HG03095 (cell line): ENCODE results near the gene LZTS3.
"Not testable (repeated sequence)": the region's sequence is repeated elsewhere in the genome, so short reads cannot be mapped to it uniquely, and the experiment has no call there.

ENCODE experiments used
- ATAC-seq: cut with Tn5 transposase; IDR thresholded peaks from one replicate; pipeline ENCODE4 v1.9.1; 2021; ENCODE audit warnings: moderate library complexity; ENCODE audit not compliant: unreplicated experiment

LZTS3 gene

DNA sequence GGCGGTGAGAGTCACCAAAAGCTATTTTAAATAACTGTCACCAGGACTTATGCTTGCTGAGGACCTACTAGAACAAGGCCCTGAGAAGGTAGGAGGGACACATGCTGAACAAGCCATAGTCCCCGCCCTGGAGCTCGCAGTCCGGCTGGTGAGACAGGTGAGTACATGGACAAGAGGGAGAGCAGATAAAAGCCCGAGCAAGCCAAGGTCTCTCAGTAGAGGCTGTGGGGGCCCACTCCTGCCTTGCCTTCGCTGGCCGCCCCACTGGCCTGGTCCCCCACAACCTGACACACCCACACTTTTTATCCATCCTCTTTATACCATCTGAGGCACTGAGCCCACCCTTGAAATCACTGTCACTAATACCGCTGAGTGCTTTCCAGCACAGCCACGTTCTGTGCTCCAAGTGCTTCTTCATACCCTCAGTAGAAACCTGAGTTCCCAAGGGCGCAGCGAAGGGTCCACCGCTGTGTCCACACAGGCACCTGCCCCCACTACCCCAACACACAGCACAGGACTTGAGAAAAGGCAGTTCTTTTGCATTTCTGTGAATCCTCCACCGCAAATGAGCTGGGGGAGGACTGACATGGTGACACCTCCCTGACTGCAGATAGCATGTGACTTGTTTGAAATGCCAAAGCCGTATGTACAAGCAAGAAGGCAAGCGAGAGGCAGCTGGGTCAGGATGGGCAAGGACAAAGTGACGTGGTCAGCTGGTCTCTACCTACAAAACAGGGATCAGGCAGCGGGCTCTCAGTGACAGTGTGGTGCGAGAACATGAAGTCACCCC lies 19.1 kb upstream of the LZTS3 start:
- ATAC-seq = no peak

DNA sequence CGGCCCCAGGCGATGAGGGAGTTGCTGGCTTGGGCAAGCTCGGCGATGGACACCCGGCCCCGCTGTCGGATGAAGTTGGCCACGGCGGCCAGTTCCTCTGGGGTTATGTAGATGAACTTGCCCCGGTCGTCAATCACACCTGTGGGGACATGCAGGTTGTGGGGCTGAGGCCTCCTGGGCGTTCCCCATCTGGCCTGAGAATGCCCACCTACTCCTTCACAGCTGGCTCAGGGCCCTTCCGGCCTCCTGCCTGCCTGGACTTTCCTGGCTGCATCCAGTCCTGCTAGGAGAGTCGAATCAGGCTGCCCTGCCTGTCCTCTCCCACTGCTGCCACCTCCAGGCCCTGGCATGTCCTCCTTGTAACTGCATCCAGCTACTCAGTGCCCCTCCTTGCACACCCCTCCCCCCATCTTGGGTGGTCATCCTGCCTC lies 17.3 kb upstream of the LZTS3 start:
- no peak for ATAC-seq

DNA sequence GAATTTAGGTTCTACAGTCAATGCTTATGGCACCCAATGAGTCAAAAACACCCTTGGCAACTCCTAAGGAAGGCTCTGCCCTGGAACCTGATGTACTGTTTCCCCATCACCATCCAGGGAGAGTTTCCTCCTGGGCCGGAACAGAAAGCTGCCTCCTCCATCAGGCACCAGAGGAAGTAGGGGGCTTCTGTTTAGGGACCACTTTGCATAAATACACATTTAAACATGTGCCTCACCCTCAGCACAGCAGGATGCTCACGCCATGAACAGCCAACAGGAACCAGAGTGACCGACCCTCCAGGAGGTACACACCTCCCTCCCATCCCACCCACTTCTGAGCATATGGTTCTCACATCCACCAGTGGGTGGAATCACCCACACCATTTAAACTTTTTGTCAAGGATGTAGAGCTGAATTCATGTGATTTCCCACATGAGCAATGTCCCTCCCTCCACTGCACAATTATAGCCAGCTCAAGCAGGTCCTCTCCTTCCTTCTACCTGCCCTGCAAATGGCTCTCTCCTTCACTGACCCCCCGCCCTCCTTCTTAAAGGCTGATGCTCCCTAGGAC lies 16.3 kb upstream of the LZTS3 start:
- ATAC-seq = no peak

DNA sequence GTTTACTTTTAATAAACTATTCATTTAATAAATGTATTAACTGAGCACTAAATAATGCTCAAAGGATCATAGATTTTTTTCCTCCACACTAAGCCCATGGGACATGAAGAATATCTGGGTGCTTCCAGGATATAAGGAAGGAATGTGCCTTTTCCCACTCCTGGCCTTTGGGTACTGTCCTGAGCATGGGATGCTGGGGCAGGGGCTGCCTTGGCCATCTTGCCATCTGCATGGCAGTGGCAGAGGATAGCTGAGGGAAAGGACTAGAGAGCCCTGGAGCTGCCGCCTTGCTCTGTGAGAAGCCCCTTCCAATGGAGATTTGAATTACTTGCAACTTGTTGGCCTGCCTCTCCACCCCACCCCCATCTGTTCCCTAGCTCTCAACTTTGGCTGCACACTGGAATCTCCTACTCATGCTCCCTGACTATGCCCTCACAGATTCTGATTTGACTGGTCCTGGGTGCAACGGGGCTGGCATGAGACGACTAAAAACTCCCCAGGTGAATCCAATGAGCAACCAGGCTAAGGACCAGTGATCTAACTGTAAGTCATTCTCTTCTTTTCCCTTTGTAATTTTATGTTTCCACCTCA lies 15.6 kb upstream of the LZTS3 start:
- no peak for ATAC-seq

DNA sequence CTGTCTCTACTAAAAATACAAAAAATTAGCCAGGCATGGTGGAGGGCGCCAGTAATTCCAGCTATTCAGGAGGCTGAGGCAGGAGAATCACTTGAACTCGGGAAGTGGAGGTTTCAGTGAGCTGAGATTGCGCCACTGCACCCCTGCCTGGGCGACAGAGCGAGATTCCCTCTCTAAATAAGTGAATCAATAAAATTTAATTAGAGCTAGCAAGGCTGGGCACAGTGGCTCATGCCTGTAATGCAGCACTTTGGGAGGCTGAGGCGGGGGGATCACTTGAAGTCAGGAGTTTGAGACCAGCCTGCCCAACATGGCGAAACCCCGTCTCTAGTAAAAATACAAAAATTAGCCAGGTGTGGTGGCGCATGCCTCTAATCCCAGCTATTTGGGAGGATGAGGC lies 14.5 kb upstream of the LZTS3 start:
- not testable (repeated sequence) for ATAC-seq

DNA sequence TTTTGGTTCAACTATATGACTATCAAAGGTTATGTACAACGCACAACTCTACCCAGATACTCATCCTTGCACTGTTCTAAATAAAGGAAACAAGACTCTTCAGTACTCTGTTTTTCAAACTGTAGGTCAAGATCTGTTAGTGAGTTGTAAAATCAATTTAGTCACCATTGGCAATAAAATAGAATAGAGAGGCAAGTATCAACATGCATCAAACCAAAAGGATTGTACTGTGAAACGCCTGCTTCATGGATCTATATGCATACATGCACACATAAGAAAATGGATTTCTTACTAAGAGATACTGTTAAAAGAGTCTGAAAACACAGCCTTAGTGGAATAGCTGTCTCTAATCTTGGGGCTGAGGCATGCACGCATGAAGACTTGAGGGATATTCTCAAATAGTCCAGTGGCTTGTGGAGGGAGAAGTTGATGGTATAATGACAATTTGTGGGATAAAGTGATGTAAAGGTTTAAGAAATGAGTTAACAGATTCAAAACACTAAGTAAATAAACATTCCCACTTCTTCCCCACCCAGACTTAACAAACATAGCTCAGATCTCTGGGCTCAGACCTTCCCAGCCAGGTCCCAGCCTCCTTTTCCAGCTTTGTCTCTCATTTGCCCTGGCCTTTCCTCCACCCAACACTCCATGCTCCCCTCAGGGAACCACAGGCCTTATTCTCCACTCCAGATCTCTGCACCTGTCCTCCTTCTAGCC lies 10.7 kb upstream of the LZTS3 start:
- no peak for ATAC-seq

DNA sequence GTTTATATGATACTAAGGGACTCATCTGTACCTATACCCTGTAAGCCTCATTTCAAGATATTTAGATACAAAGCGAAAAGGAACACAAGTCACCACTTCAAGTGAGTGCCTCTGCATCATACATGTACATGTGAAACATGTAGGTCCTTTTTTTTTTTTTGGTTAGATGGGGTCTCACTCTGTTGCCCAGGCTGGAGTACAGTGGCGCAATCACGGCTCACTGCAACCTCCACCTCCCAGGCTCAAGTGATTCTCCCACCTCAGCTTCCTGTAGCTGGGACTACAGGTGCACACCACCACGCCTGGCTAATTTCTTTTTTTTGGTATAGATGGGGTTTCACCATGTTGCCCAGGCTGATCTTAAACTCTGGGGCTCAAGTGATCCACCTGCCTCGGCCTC lies 9.1 kb upstream of the LZTS3 start:
- not testable (repeated sequence) for ATAC-seq

DNA sequence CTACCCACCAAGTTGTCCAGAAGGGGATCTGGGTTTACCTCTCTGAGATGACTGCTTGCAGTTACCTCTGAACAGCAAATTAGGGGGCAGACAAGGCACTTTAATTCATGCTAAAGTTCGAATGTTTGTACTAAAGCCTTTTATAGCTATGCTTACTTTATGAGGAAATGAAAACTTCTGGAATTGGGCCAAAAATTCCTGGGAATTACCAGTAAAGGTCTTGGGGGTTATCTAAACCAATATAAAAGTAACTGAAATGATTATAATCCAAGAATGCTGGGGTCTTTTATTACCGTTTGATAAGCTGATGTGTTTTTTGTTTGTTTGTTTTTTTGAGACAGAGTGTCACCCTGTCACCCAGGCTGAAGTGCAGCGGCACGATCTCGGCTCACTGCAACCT lies 7.9 kb upstream of the LZTS3 start:
- no peak for ATAC-seq

DNA sequence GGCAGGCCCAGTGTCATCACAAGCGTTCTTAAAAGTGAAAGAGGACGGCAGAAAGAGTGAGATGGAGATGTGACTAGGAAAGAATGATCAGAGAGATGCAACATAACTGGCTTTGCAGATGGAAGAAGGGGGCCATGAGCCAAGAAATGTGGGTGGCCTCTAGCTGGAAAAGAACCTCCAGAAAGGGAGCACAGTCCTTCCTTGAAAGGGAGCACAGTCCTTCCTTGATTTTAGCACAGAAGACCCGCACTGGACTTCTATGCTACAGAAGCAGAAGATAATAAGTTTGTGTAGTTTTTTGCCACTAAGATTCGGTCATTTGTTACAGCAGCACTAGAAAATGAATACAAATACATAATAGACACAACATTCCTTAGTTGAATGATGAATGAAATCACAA lies 7.0 kb upstream of the LZTS3 start:
- no peak for ATAC-seq

DNA sequence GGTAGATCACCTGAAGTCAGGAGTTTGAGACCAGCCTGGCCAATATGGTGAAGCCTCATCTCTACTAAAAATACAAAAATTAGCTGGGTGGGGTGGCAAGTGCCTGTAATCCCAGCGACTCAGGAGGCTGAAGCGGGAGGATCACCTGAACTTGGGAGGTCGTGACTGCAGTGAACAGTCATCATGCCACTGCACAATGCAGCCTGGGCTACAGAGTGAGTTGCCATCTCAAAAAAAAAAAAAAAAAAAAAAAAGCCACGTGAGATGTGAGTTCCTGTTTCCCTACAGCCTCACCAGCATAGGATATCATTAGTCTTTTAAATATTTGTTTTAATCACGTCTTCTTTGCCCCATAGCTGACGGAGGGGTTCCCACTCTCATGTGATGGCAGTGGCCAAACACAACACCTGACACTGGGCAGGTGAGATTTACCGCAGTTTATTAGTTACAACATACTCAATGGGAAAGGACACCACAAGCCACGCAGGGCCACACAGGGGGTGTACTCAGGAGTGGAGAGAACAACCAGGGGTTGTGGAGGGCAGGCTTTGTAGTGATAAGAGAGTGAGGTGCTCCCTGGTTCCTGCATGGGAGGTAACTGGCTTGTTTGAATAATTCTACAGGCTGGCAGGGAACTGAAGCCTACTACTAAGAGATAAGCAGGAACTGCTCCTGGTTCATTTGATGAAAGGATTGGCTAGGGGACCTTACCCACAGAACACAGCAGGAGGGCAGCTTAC lies 4.6 kb upstream of the LZTS3 start:
- no peak for ATAC-seq

DNA sequence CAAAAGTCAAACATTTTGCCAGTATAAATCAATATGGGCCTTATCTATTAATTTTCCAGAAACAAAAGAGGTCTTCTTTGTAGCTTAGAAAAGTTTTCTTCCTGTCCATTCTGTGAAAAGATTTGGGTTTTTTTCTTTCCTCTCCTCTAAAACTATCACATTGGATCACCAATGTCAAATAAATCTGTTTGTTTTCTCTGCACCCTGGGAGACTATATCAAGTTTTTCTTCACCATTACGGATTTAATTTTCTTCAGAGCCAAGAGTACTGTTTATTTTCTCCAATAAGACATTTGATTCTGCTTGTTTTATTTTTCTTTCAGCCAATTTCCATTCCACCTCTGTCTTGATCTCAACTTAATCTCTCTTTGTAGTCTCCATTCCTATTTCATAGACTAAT lies 1.9 kb upstream of the LZTS3 start:
- ATAC-seq = no peak

DNA sequence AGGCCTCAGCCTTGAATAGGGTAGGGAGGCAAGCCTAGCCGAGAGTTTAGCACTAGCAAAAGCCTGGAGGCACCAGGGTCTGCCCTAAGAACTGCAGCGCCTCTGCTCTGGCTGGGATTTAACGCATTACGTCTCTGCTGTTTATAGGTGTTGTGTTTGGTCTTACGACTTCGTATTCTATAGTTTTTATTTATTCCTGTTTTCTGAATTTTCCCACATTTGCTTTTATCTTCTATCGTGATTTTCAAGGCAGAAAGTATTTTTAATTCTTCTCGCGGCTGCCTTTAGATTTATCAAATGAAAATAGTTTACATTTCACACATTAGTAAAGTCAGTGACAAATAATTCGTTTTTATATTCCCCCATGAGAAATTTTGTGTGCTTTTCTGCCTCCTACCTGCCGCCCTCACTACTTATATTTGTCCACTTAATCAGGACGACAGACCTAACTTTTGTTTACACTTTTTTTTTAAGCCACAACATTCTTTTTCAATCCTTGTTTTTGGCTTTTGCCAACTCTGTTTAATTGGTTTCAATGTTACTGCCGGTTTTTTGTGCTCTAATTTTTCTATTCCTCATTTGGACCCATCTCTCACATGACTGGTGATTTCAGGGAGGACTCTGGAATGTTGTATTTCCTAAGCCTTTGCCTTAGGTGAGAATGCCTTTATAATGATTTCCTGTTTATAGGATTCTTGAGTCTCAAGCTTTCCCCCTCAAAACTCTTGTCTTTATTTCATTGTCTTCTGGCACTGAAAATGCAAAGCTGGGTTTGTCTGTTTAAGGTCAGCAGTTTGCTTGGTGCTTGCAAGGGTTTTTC lies 1.3 kb upstream of the LZTS3 start:
- no peak for ATAC-seq

DNA sequence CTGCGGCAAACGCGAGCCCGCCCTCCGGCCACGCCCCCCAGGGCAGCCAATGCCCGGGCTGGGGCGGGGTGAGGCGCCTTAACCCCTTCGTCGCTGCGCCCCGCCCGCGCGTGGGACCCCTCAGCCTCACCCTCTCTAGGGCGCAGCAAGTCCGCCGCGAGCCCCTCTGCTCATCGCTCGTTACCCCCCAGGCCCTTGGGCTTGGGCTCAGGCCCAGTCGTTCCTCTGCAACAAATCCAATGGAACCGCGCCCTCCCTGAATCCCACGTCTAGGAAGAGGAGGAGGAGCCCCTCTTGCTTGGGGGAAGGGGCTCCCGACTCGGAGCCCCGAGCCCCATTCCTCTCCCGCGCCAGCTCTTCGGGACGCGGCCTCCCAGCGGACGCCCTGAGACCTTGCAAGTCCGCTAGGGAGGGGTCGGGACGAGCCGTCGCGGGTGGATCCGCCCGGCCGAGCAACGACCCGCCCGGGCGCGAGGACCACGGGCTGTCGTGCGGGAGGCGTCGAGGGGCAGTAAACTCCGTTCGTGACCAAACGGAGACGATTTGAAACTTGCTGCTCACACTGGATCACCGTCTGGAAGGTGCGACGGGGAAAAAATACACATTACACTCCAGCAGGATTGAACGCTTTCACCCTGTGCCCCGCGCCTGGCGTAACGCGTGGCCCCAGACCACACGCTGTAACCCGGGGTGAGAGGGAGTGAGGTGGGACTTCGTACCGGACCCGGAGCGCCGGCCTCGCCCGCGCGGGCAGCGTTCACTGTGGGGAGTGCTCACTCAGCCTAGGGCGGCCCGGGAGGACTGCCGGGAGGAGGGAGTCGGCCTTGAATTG lies 477 bp upstream of the LZTS3 start:
- peak; percentile 87 for ATAC-seq

DNA sequence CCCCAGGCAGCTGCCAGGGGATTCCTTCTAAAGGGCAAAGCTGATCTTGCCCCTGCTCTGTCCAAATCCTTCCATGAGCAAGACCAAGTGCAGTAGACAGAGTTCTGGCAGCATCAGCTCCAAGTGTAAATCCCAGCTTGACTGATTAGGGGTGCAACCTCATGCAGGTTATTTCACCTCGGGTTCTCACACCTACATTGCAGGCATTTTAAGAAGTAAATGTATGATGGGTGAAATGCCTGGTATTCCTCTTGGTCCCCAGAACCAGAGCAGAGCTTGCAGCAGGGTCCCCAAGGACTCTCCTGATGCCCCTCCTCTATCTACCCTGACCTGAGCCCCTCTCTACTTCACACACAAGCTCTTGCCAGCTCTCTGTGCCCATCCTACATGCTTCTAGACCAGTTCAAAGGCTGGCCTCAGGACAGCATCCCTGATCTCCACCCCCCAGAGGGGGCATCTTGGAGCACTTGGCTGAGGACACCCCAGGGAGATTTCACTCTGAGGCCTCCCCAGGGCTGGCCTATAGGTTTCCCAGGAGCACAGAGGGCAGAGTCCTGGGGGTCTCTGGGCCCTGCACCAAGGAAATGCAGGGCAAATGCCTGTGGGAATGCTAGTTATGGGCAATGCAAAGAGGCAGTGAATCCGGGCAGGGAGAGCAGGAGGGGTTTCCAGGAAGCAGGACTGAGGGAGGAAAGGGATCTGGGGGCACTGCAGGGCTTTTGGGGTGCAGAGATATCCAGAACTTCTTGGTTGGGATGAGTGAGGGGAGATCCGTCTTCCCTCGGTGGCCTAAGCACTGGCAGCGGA lies 1.0 kb downstream of the LZTS3 start:
- no peak for ATAC-seq

DNA sequence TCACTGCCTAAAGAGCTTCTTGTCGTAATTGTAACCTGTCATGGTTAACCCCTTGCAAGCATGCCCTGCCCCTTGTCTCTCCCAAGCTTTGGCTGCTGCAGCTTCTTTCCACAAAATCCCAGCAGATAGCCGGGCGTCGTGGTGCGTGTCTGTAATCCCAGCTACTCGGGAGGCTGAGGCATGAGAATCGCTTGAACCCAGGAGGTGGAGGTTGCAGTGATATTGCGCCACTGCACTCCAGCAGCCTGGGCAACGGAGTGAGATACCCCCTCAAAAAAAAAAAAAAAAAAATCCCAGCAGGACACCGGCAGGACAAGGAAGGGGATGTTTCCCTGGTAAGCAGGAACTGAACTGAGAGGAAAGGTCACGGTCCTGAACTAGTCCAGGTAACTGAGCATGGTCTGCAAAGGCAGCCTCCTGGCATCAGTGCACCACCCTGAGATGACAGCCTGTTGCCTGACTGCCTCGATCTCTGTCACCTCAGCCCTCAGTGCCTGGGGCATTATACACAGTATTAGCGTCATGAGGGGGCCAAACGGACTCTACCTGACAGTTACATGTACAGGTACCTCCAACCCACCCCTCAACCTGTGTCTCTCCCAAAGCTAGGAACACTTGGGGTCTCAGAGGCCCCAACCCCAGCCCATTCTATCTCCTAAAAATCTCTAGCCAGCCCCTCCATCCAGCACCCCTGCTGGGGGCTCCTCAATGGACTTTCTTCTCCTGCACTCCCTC lies 1.8 kb downstream of the LZTS3 start:
- no peak for ATAC-seq

DNA sequence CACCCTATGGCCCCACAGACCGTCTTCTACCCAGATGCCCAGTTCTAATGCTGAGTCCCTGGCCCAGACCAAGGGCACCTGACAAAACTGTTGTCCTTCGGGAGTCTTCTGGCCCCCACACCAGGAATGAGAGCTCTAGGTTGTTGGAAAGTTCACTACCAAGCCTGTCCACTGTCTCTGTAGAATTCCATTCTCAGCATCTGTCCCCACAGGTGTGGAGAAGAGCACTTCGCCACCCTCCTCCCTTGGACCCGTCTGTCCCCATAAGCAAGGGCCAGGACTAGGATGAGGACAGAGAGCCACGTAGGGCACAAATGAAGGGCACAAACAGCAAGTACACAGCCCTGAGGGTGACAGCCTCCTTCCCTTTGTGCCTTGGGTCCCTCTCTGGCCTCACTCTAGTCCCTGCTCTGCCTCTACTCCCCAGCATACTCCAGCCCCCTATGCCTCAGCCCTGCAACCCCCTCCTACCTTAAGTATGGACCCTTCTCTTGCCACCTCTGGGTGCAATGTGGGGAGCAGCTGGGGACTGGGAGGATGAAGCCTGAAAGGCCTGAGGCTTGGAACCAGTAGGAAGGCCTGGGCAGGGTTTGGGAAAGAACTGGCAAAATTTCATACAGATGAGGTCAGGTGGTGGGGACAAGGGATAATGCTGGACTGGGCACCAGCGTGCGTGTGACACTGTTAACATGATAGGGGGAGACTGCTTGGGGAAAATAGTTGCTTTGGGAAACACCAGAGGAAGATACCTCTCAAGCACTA lies 4.3 kb downstream of the LZTS3 start:
- ATAC-seq = no peak
